SK-N-SH (cell line): ENCODE results near the gene CLCN2. TPM values are rescaled to one million over a fixed set of nuclear protein-coding genes. Genes with fewer than 3 reads are reported as not detected.

ENCODE experiments used
- CHD2 ChIP-seq: fragments of 150-350 bp; IDR thresholded peaks from 2 replicates; pipeline ENCODE4 v1.6.1; 2018; ENCODE audit warnings: low read length; ENCODE audit not compliant: partially characterized antibody
- FOSL2 ChIP-seq: IDR thresholded peaks from 2 replicates; pipeline ENCODE4 v1.4.0; 2012; ENCODE audit warnings: low read depth, mild to moderate bottlenecking, moderate library complexity, borderline replicate concordance
- FOXJ3 ChIP-seq: sonication (generic); formaldehyde crosslinking; IDR thresholded peaks from 2 replicates; pipeline ENCODE4 v1.5.1; 2020; ENCODE audit warnings: mild to moderate bottlenecking, missing genetic modification reagents
- FOXM1 ChIP-seq: IDR thresholded peaks from 2 replicates; pipeline ENCODE4 v1.4.0; 2012; ENCODE audit warnings: low read depth, mild to moderate bottlenecking
- GABPA ChIP-seq: IDR thresholded peaks from 2 replicates; pipeline ENCODE4 v1.4.0; 2012; ENCODE audit warnings: low read depth, mild to moderate bottlenecking
- JUND ChIP-seq: IDR thresholded peaks from 2 replicates; pipeline ENCODE4 v1.4.0; 2012
- POLR2AphosphoS5 ChIP-seq: IDR thresholded peaks from 2 replicates; pipeline ENCODE4 v1.6.1; 2012; ENCODE audit warnings: low read depth, low read length
- RCOR1 ChIP-seq: fragments of 150-350 bp; IDR thresholded peaks from 2 replicates; pipeline ENCODE4 v1.6.1; 2017; ENCODE audit warnings: antibody characterized with exemption, low read length
- REST ChIP-seq: IDR thresholded peaks from 2 replicates; pipeline ENCODE4 v1.6.1; 2012; ENCODE audit warnings: mild to moderate bottlenecking, low read depth, low read length, moderate library complexity
- RXRA ChIP-seq: IDR thresholded peaks from 2 replicates; pipeline ENCODE4 v1.4.0; 2012; ENCODE audit warnings: low read depth, mild to moderate bottlenecking, borderline replicate concordance
- USF1 ChIP-seq: IDR thresholded peaks from 2 replicates; pipeline ENCODE4 v1.4.0; 2012; ENCODE audit warnings: low read depth, borderline replicate concordance
- polyA plus RNA-seq, 3 experiments: library from polyadenylated mRNA; depleted of rRNA; stranded (reverse); fragments of >200 nt; gene quantifications; 2 replicates each; pipeline ENCODE4 v1.2.3, GENCODE V29; 2012
- TF ChIP-seq, protein P1 (sequence below): IDR thresholded peaks from 2 replicates; pipeline ENCODE4; 2012
- TF ChIP-seq, protein P2 (sequence below): fragments of 150-350 bp; IDR thresholded peaks from 2 replicates; pipeline ENCODE4 v1.6.1; 2017; ENCODE audit warnings: antibody characterized with exemption, low read length, low read depth, borderline replicate concordance
- TF ChIP-seq, protein P3 (sequence below): fragments of 150-350 bp; IDR thresholded peaks from 2 replicates; pipeline ENCODE4 v1.6.1; 2016; ENCODE audit warnings: mild to moderate bottlenecking, low read depth, low read length

Gene CLCN2
- polyA plus RNA-seq, 1 of the 3 experiments (the other 2 are of a cell fraction), result 9.1 TPM

- TF ChIP-seq, protein P1, sequence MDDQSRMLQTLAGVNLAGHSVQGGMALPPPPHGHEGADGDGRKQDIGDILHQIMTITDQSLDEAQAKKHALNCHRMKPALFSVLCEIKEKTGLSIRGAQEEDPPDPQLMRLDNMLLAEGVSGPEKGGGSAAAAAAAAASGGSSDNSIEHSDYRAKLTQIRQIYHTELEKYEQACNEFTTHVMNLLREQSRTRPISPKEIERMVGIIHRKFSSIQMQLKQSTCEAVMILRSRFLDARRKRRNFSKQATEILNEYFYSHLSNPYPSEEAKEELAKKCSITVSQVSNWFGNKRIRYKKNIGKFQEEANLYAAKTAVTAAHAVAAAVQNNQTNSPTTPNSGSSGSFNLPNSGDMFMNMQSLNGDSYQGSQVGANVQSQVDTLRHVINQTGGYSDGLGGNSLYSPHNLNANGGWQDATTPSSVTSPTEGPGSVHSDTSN, result peak; percentile 42
- TF ChIP-seq, protein P2, sequence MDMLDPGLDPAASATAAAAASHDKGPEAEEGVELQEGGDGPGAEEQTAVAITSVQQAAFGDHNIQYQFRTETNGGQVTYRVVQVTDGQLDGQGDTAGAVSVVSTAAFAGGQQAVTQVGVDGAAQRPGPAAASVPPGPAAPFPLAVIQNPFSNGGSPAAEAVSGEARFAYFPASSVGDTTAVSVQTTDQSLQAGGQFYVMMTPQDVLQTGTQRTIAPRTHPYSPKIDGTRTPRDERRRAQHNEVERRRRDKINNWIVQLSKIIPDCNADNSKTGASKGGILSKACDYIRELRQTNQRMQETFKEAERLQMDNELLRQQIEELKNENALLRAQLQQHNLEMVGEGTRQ, result no peak
- peak; percentile 86 for TF ChIP-seq POLR2AphosphoS5
- peak; percentile 56; the same call in 1 of the 2 replicates for TF ChIP-seq FOXJ3 (CRISPR knock-in tag)
- TF ChIP-seq RCOR1, result 0 out of 2 replicates have a peak, but pooled peaks have one; percentile 11
- no peak for TF ChIP-seq JUND
- TF ChIP-seq, protein P3, sequence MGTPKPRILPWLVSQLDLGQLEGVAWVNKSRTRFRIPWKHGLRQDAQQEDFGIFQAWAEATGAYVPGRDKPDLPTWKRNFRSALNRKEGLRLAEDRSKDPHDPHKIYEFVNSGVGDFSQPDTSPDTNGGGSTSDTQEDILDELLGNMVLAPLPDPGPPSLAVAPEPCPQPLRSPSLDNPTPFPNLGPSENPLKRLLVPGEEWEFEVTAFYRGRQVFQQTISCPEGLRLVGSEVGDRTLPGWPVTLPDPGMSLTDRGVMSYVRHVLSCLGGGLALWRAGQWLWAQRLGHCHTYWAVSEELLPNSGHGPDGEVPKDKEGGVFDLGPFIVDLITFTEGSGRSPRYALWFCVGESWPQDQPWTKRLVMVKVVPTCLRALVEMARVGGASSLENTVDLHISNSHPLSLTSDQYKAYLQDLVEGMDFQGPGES, result no peak
- TF ChIP-seq CHD2, result peak; percentile 83
- no peak for TF ChIP-seq USF1
- TF ChIP-seq GABPA, result peak; percentile 94
- 0 out of 2 replicates have a peak, but pooled peaks have one; percentile 14 for TF ChIP-seq REST
- no peak for TF ChIP-seq FOXM1
- TF ChIP-seq FOSL2, result no peak
- TF ChIP-seq RXRA, result no peak
Observed at GRCh38 chr3:184362668-184363546, 1.5 kb upstream of the CLCN2 start (continued).
